Measurements from ENCODE around the gene CFAP299.
"Not testable (repeated sequence)": the region's sequence is repeated elsewhere in the genome, so short reads cannot be mapped to it uniquely, and the experiment has no call there.

CFAP299 gene

DNA sequence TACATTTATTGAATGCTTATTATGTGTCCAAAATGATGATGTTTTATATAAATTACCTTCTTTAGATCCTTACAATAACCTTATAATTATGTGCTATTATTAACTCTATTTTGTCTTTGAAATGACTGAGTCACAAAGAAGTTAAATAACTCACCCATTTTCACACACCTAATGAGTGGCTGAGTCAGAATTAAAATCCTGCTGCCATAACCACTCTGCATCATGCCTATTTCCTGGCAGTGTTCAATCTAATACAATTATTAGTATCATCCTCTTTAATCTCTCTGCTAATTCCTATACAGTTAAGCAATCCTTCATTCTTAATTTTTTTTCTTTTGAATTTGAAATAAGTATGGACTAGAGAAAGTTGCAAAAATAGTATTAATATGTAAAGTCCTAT is 342.9 kb downstream of the CFAP299 start:
- TF ChIP-seq, protein P1, sequence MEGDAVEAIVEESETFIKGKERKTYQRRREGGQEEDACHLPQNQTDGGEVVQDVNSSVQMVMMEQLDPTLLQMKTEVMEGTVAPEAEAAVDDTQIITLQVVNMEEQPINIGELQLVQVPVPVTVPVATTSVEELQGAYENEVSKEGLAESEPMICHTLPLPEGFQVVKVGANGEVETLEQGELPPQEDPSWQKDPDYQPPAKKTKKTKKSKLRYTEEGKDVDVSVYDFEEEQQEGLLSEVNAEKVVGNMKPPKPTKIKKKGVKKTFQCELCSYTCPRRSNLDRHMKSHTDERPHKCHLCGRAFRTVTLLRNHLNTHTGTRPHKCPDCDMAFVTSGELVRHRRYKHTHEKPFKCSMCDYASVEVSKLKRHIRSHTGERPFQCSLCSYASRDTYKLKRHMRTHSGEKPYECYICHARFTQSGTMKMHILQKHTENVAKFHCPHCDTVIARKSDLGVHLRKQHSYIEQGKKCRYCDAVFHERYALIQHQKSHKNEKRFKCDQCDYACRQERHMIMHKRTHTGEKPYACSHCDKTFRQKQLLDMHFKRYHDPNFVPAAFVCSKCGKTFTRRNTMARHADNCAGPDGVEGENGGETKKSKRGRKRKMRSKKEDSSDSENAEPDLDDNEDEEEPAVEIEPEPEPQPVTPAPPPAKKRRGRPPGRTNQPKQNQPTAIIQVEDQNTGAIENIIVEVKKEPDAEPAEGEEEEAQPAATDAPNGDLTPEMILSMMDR (IDR thresholded peaks at IDR 0.05; ENCODE audit: borderline replicate concordance, insufficient read depth, low read depth, low read length): no peak
- H3K4me3 ChIP-seq (ENCODE audit: low read depth, low read length): no peak overlapping the region

DNA sequence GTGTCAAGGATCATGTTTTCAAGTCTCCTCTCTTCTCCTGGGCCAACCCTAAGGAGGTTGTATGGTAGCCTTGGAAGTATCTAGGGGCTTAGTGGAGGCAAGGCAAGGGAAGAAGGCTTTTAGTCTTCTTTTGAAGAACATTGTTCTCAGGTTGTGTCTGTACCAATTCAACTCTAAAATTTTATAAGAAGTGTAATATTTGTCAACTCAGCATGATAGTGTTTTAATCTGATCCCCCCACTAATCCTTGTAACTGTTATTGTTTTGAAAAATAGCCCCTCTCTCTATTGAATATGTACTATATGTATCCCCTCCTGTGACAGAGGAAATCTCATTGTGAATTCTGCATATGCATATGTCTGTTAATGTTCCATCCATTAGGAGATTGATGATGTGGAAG is 345.4 kb downstream of the CFAP299 start:
- H3K4me3 ChIP-seq (ENCODE audit: low read depth, low read length): no peak overlapping the region
- TF ChIP-seq, protein P1 (IDR thresholded peaks at IDR 0.05; ENCODE audit: borderline replicate concordance, insufficient read depth, low read depth, low read length): no peak

DNA sequence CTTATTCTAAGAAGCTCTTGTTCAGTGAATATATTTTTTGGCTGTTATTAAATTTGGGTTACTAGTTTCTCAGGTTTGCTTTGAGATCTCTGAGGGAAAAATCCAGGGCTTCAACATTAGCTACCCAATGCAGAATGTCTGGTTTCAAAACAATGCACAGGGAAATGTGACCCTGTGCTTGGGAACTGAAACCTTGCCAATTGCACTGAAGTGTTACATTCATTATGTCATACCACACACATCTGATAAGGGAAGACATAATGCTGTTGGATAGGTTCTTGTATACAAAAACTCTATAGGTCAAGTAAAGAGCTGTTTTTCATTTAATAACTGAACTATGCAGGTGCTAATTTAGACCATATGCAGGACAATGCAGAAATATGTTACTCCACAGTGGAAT is 349.7 kb downstream of the CFAP299 start:
- TF ChIP-seq, protein P1 (IDR thresholded peaks at IDR 0.05; ENCODE audit: borderline replicate concordance, insufficient read depth, low read depth, low read length): no peak
- H3K4me3 ChIP-seq (ENCODE audit: low read depth, low read length): no peak overlapping the region

DNA sequence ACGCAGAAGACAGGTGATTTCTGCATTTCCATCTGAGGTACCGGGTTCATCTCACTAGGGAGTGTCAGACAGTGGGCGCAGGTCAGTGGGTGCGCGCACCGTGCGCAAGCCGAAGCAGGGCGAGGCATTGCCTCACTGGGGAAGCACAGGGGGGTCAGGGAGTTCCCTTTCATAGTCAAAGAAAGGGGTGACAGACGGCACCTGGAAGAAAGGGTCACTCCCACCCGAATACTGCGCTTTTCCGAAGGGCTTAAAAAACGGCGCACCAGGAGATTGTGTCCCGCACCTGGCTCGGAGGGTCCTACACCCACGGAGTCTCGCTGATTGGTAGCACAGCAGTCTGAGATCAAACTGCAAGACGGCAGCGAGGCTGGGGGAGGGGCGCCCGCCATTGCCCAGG is 352.2 kb downstream of the CFAP299 start:
- not testable (repeated sequence) for H3K4me3 ChIP-seq (ENCODE audit: low read depth, low read length)

DNA sequence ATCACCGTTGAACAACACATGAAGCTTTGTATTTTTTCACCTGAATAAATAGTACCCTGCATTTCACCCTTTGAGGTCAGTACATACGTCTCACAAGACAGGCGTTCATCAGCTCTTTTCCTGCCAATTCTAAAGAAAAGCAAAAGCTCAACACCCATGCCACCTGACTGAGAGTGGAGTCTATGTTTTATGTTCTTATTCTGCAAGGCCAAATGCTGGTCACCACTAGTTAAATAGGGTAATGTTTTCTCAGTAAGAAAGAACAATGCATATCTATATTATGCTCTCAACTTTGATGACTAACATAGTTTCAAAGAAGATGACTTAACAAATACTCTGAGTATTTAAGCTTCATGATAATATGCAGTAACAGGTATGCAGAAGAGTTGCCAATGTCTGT is 358.6 kb downstream of the CFAP299 start:
- no peak overlapping the region for H3K4me3 ChIP-seq (ENCODE audit: low read depth, low read length)
- TF ChIP-seq, protein P1 (IDR thresholded peaks at IDR 0.05; ENCODE audit: borderline replicate concordance, insufficient read depth, low read depth, low read length): no peak

DNA sequence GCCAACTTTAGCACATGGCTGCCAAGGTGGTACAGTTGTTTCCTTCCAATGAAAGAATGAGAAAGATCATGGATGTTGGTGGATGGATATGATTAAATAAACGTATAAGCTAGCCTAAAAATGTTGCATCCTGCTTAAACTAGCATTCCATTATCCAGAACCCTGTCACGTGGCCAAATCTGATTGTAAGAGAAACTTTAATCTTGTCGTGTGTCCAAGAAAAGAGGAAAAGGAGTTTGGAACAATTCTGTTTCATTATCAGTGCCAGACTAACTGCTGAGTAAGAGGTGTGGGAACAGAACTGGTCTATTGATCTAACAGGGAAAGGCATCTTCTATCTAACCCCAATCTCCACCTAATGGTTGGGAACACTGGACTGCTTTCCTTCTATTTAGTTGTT is 369.8 kb downstream of the CFAP299 start:
- TF ChIP-seq, protein P1 (IDR thresholded peaks at IDR 0.05; ENCODE audit: borderline replicate concordance, insufficient read depth, low read depth, low read length): no peak
- H3K4me3 ChIP-seq (ENCODE audit: low read depth, low read length): no peak overlapping the region

DNA sequence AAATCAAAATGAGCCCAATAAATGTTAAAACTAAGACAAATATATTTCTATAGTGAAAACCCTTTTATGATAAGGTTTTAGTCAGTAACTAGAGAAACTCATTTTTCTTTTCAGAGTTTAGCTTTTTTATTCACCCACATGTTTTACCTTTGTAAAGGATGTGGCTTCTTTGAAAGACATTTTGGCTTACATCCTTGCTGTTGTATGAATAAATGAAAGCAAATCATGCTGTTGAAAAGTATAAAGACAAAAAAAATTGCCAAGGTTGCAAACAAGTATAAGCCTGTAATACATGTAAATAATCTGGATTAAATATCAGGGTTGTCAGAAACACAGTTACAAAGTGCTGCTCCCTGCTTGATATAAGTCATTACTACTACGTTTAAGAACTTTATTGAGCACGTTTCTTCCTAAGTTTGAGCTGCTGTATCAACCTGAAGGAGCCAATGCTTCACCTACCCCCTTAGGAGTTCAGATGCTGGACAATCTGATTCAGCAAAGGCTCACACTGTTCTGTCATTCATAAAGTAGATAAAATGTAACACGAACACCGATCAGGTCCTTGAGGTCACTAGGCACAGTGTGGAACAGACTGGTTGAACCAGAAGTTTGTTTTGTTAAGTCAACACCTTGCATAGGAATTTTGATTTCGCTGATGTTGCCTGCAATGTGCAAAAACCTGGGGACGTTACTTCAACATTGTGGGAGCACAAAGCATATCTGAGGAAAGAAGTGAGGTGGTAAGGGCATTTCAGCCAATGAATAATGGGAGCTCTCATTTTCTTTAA is 373.7 kb downstream of the CFAP299 start:
- H3K4me3 ChIP-seq (ENCODE audit: low read depth, low read length): no peak overlapping the region
- TF ChIP-seq, protein P1 (IDR thresholded peaks at IDR 0.05; ENCODE audit: borderline replicate concordance, insufficient read depth, low read depth, low read length): no peak
